ENCODE data around the gene ADAMTS14. TPM values are rescaled to one million over a fixed set of nuclear protein-coding genes. Genes with fewer than 3 reads are reported as not detected.

Gene ADAMTS14
- total RNA-seq, 1 experiment from 2014 or later: 1.9 TPM

DNA sequence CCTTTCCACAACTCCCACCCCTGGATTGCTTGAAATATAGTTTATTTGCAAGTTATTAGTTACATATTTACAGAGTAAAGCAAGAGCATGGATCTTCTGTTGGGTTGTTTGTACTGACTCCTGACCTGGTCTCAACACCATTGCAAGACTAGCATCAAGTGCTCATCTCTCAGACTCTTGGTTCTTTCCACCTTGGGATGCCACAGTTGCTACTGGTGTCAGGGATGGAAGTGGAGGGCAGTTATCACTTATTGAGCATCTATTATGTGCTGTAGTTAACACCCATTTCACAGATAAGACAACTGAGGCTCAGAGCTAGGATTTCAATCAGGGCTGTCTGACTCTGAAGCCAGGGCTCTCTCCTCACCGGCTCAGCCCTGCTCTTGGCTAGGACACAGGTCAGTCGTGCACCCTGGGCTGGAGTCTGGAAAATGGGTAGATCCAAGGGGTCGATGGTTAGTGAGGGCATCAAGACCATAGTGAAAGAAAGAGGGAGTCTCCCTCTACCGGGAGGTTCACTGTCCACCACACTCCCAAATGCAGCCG lies 614 bp upstream of the ADAMTS14 start:
- H3K27ac ChIP-seq: no peak overlapping the region
- H3K79me2 ChIP-seq (ENCODE audit: low read depth): no peaks in the 10 kb centered on the region
- H3K9me3 ChIP-seq (ENCODE audit: insufficient read depth, low read depth): no peaks in the 10 kb centered on the region
- BruUV-seq (replicated peaks): no TSS peak
- H3K4me3 ChIP-seq: peak overlapping the region; percentile 54
- intact Hi-C loops (cut with micrococcal nuclease; ENCODE audit: unreplicated experiment): loop anchor here (5.0 kb wide), 2 partner anchors 86 to 119 kb away; no protein-coding TSS in a partner anchor
- ChIA-PET CTCF (interaction anchor here (0.5 kb wide), 1 partner anchor 1954 kb away, joined by 3 read pairs; no protein-coding TSS in a partner anchor), POLR2A (ENCODE audit: unreplicated experiment) (interaction anchor here (0.7 to 0.8 kb wide), 2 partner anchors 44 to 710 kb away, joined by 4 to 6 read pairs; no protein-coding TSS in a partner anchor)
- H4K20me1 ChIP-seq (ENCODE audit: insufficient read depth): no peaks in the 10 kb centered on the region
- no peak for TF ChIP-seq EZH2 (IDR thresholded peaks at IDR 0.05; ENCODE audit: low read depth)
- TF ChIP-seq, protein P1, sequence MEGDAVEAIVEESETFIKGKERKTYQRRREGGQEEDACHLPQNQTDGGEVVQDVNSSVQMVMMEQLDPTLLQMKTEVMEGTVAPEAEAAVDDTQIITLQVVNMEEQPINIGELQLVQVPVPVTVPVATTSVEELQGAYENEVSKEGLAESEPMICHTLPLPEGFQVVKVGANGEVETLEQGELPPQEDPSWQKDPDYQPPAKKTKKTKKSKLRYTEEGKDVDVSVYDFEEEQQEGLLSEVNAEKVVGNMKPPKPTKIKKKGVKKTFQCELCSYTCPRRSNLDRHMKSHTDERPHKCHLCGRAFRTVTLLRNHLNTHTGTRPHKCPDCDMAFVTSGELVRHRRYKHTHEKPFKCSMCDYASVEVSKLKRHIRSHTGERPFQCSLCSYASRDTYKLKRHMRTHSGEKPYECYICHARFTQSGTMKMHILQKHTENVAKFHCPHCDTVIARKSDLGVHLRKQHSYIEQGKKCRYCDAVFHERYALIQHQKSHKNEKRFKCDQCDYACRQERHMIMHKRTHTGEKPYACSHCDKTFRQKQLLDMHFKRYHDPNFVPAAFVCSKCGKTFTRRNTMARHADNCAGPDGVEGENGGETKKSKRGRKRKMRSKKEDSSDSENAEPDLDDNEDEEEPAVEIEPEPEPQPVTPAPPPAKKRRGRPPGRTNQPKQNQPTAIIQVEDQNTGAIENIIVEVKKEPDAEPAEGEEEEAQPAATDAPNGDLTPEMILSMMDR (conservative IDR thresholded peaks at IDR 0.05): 0 out of 2 replicates have a peak, but pooled peaks have one; percentile 19
- H3K36me3 ChIP-seq (ENCODE audit: low read depth): no peaks in the 10 kb centered on the region
- H3K27me3 ChIP-seq (ENCODE audit: insufficient read depth, low read depth): peaks cover 11% of the 10 kb centered on the region; the same call in 1 of the 2 replicates
- peaks cover 26% of the 10 kb centered on the region for H3K4me1 ChIP-seq (replicated peaks; ENCODE audit: insufficient read depth)
- peak in 1 of 2 experiments; percentile 33 for DNase-seq
- peaks cover 10% of the 10 kb centered on the region; the same call in 1 of the 2 replicates for H3F3A ChIP-seq (ENCODE audit: insufficient read depth, low read depth)
- no peaks in the 10 kb centered on the region for H3K9me2 ChIP-seq (ENCODE audit: insufficient read depth)
- H2AFZ ChIP-seq: peak overlapping the region; percentile 69; the same call in 1 of the 2 replicates
- peak overlapping the region; percentile 88 for H3K4me2 ChIP-seq

DNA sequence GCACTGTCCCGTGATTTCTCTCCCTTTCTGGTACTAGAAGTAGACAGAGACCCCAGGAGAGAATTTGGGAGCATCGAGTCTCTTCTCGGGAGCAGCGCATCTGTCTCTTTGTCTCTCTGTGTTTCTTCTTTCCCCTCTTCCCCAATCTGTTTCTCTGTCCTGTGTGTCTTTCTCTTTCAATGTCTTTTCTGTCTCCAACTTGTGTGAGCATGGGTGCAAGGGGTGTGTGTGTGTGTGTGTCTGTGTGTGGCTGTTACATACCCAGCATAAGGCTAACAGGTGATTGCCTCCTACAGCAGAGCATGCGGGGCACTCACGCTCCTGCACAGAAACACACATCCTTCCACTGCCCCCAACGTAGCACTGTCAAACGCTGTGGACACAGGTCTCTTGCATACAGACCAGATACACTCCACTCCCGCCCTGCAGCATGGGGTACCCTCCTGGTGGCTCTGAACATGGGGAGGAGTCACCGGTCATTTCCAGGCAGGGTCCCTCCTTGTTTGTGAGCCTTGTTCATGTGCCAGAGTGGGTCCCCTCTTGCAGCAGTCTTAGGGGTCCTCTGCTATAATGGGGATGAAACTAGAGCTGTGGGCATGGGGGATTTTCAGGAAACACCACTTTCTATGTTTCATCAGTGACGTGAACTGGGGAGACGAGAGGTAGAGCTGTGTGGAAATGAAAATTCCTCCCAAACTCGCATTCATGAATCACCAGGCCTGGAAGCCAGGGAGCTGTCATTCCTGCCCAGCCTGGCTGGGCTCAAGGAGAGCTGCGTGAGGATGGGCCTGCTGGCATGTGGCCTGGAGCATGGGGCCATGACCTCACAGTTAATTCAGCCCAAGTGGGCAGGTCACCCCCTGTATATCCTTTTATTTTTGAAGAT lies 980 bp downstream of the ADAMTS14 start:
- Histone ChIP-seq H3K36me3 (ENCODE audit: low read depth) (no peaks in the 10 kb centered on the region), H3K79me2 (ENCODE audit: low read depth) (no peaks in the 10 kb centered on the region), H3K27me3 (ENCODE audit: insufficient read depth, low read depth) (peaks cover 11% of the 10 kb centered on the region; the same call in 1 of the 2 replicates), H3K4me2 (peak overlapping the region; percentile 69), H2AFZ (peak overlapping the region; percentile 49; the same call in 1 of the 2 replicates), H3K9me3 (ENCODE audit: insufficient read depth, low read depth) (no peaks in the 10 kb centered on the region), H3K9me2 (ENCODE audit: insufficient read depth) (no peaks in the 10 kb centered on the region), H3F3A (ENCODE audit: insufficient read depth, low read depth) (peaks cover 10% of the 10 kb centered on the region; the same call in 1 of the 2 replicates), H3K4me1 (replicated peaks; ENCODE audit: insufficient read depth) (peaks cover 26% of the 10 kb centered on the region), H4K20me1 (ENCODE audit: insufficient read depth) (no peaks in the 10 kb centered on the region), H3K27ac (no peak overlapping the region), H3K4me3 (peak overlapping the region; percentile 42; the same call in 1 of the 2 replicates)
- ChIA-PET POLR2A (ENCODE audit: unreplicated experiment) (no interaction called here), CTCF (interaction anchor here (0.6 kb wide), 1 partner anchor 1157 kb away, joined by 4 read pairs; no protein-coding TSS in a partner anchor)
- no TSS peak for BruUV-seq (replicated peaks)
- intact Hi-C loops (cut with micrococcal nuclease; ENCODE audit: unreplicated experiment): loop anchor here (1.0 to 5.0 kb wide), 3 partner anchors 84 to 121 kb away; no protein-coding TSS in a partner anchor
- peak; percentile 74 to 81 for DNase-seq
- TF ChIP-seq, protein P1 (conservative IDR thresholded peaks at IDR 0.05): no peak
- no peak for TF ChIP-seq EZH2 (IDR thresholded peaks at IDR 0.05; ENCODE audit: low read depth)

DNA sequence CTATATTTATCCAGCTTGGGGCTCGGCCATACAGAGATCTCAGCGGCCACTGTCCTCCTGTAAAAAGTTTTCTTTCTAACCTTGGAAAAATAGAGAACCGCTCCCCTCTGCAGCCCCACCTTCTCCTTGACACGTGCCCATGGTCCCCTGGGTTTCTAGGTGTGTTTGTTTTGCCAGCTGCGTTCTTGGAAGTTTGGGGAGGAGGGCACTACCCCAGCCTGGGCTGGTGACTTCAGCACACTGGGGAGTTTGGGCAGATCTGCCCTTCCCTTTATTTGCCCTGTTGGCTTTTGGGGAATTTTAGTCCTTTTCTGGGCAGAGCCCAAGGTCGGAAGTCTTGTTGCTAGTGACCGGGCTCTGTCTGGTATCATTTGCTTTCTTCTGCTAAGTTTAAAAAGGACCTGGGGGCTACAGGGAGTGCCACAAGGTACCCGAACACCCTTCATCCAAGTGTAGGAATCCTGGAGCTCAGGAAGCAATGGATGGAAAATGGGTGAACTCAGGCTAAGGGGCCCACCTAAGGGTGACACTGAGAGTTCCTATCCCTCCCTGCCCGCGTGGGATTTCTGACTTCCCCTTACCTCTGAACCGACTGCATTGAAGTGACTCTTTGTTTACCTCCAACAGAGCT lies 1.7 kb downstream of the ADAMTS14 start:
- H3K4me3 ChIP-seq: no peak overlapping the region
- no peaks in the 10 kb centered on the region for H4K20me1 ChIP-seq (ENCODE audit: insufficient read depth)
- H3K4me1 ChIP-seq (replicated peaks; ENCODE audit: insufficient read depth): peaks cover 26% of the 10 kb centered on the region
- peak overlapping the region; percentile 69 for H3K4me2 ChIP-seq
- TF ChIP-seq, protein P1 (conservative IDR thresholded peaks at IDR 0.05): no peak
- TF ChIP-seq EZH2 (IDR thresholded peaks at IDR 0.05; ENCODE audit: low read depth): no peak
- intact Hi-C loops (cut with micrococcal nuclease; ENCODE audit: unreplicated experiment): loop anchor here (1.0 to 5.0 kb wide), 3 partner anchors 83 to 122 kb away; no protein-coding TSS in a partner anchor
- H3F3A ChIP-seq (ENCODE audit: insufficient read depth, low read depth): peaks cover 10% of the 10 kb centered on the region; the same call in 1 of the 2 replicates
- no TSS peak for BruUV-seq (replicated peaks)
- peak in 1 of 2 experiments; percentile 43 for DNase-seq
- no peaks in the 10 kb centered on the region for H3K79me2 ChIP-seq (ENCODE audit: low read depth)
- CTCF ChIA-PET: interaction anchor here (0.6 kb wide), 2 partner anchors 91 to 1158 kb away, joined by 4 read pairs; no protein-coding TSS in a partner anchor
- POLR2A ChIA-PET (ENCODE audit: unreplicated experiment): no interaction called here
- no peaks in the 10 kb centered on the region for H3K36me3 ChIP-seq (ENCODE audit: low read depth)
- H3K27ac ChIP-seq: no peak overlapping the region
- H3K9me2 ChIP-seq (ENCODE audit: insufficient read depth): no peaks in the 10 kb centered on the region
- no peaks in the 10 kb centered on the region for H3K9me3 ChIP-seq (ENCODE audit: insufficient read depth, low read depth)
- peaks cover 11% of the 10 kb centered on the region; the same call in 1 of the 2 replicates for H3K27me3 ChIP-seq (ENCODE audit: insufficient read depth, low read depth)
- H2AFZ ChIP-seq: no peak overlapping the region
